MM.1S (cell line): Measurements from ENCODE around the gene SLC15A2.

Experiments used
- DNase-seq: peaks from one replicate; pipeline ENCODE4 v3.0.0-alpha.2; 2015
- H2AFZ ChIP-seq: fragments of 300-600 bp; sonication (generic); 2 replicates; pipeline ENCODE4 v1.6.0; 2016; ENCODE audit warnings: antibody characterized with exemption, low read length
- H3F3A ChIP-seq: fragments of 300-600 bp; sonication (generic); 2 replicates; pipeline ENCODE4 v1.6.1; 2016; ENCODE audit warnings: mild to moderate bottlenecking, antibody characterized with exemption, low read length, moderate library complexity, mixed read lengths; ENCODE audit not compliant: insufficient read depth
- H3K27ac ChIP-seq: fragments of 300-600 bp; sonication (generic); 2 replicates; pipeline ENCODE4 v1.5.1; 2016; ENCODE audit warnings: mild to moderate bottlenecking, low read length
- H3K27me3 ChIP-seq: fragments of 300-600 bp; sonication (generic); replicated peaks from 2 replicates; pipeline ENCODE4 v1.6.0; 2016; ENCODE audit warnings: low read length; ENCODE audit not compliant: insufficient read depth
- H3K36me3 ChIP-seq: fragments of 300-600 bp; sonication (generic); replicated peaks from 2 replicates; pipeline ENCODE4 v1.6.1; 2016; ENCODE audit warnings: mild to moderate bottlenecking, low read length, mixed read lengths; ENCODE audit not compliant: insufficient read depth
- H3K4me1 ChIP-seq: fragments of 300-600 bp; sonication (generic); 2 replicates; pipeline ENCODE4 v1.6.1; 2016; ENCODE audit warnings: low read length, mixed read lengths
- H3K4me2 ChIP-seq: fragments of 300-600 bp; sonication (generic); 2 replicates; pipeline ENCODE4 v1.6.0; 2016; ENCODE audit warnings: low read depth, low read length
- H3K4me3 ChIP-seq: fragments of 300-600 bp; sonication (generic); 2 replicates; pipeline ENCODE4 v1.5.1; 2016; ENCODE audit warnings: low read length, mixed read lengths
- H3K79me2 ChIP-seq: fragments of 300-600 bp; sonication (generic); 2 replicates; pipeline ENCODE4 v1.6.1; 2016; ENCODE audit warnings: mixed run types, low read length, mixed read lengths
- H3K9ac ChIP-seq: fragments of 300-600 bp; sonication (generic); 2 replicates; pipeline ENCODE4 v1.6.1; 2016; ENCODE audit warnings: low read length, mixed read lengths
- H3K9me2 ChIP-seq: fragments of 300-600 bp; sonication (generic); replicated peaks from 2 replicates; pipeline ENCODE4 v1.6.1; 2016; ENCODE audit warnings: mild to moderate bottlenecking, low read length, mixed read lengths; ENCODE audit not compliant: insufficient read depth
- H3K9me3 ChIP-seq: fragments of 300-600 bp; sonication (generic); replicated peaks from 2 replicates; pipeline ENCODE4 v1.6.1; 2016; ENCODE audit warnings: mild to moderate bottlenecking, low read length, mixed read lengths; ENCODE audit not compliant: insufficient read depth
- H4K20me1 ChIP-seq: fragments of 300-600 bp; sonication (generic); 2 replicates; pipeline ENCODE4 v1.6.1; 2016; ENCODE audit warnings: mild to moderate bottlenecking, low read length, moderate library complexity, mixed read lengths; ENCODE audit not compliant: insufficient read depth
- CTCF ChIP-seq: fragments of 300-600 bp; sonication (generic); IDR thresholded peaks from 2 replicates; pipeline ENCODE4 v1.5.1; 2016; ENCODE audit warnings: antibody characterized with exemption, low read length, mixed read lengths
- EZH2 ChIP-seq: fragments of 300-600 bp; sonication (generic); optimal IDR thresholded peaks from 2 replicates; pipeline ENCODE3; 2017; ENCODE audit warnings: low read depth, mild to moderate bottlenecking, antibody characterized with exemption, low read length, mixed read lengths
- EZH2phosphoT487 ChIP-seq: fragments of 300-600 bp; sonication (generic); IDR thresholded peaks from 2 replicates; pipeline ENCODE4 v1.6.1; 2018; ENCODE audit warnings: antibody characterized with exemption, low read length

Gene SLC15A2

GRCh38 chr3:121913305-121913990 lies 19.2 kb downstream of the SLC15A2 start:
- no peaks in the 10 kb centered on the region for H3K36me3 ChIP-seq
- no peak overlapping the region for H3K4me3 ChIP-seq
- H3F3A ChIP-seq, result no peaks in the 10 kb centered on the region
- no peaks in the 10 kb centered on the region for H4K20me1 ChIP-seq
- H3K9ac ChIP-seq, result no peak overlapping the region
- TF ChIP-seq CTCF (no peak), EZH2phosphoT487 (no peak), EZH2 (no peak)
- no peaks in the 10 kb centered on the region for H3K9me2 ChIP-seq
- no peaks in the 10 kb centered on the region for H3K27me3 ChIP-seq
- H3K9me3 ChIP-seq, result no peaks in the 10 kb centered on the region
- no peaks in the 10 kb centered on the region for H3K79me2 ChIP-seq
- H3K27ac ChIP-seq, result no peak overlapping the region
- no peak overlapping the region for H3K4me2 ChIP-seq
- peaks cover 16% of the 10 kb centered on the region for H3K4me1 ChIP-seq
- H2AFZ ChIP-seq, result no peak overlapping the region
- no peak for DNase-seq

DNA sequence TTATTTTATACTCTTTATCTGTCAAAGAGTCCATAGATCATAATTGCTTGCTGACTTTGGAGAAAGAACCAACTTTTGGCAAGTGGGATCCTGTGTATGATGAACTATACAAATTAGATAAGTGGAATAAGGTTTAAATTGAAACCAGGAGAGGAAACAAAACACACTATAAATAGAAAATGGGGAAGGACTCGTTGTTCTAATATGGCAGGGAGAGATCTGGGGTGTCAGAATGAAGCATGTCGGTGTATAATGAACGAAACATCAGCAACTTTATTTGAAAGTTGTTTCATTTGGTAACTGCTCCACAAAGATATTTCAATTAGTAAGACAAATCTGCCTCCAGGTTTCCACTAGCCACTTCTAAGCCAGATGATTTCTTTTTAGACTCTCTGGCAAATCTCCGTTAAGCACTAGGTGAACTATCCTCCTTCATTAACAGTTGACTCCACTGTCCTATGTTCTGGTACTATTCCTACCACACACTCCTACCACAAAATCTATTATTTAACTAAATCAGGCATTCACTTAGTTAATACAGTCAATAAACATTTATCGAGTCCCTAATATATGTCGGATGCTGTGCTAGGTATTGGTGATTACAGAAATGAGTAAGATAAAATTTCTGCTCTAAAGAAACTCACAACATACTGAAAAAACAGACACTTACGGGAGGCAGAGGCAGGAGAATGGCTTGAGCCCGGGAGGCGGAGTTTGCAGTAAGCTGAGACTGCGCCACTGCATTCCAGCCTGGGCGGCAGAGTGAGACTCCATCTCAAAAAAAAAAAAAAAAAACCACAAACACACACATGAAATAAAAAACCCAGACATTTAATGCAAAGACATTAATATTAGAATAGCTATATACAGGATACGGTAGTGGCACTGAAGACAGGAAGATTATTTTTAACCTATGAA lies 20.1 kb downstream of the SLC15A2 start:
- H4K20me1 ChIP-seq, result no peaks in the 10 kb centered on the region

GRCh38 chr3:121916189-121916588 lies 22.0 kb downstream of the SLC15A2 start:
- Histone ChIP-seq H3K4me3 (no peak overlapping the region), H3K27me3 (no peaks in the 10 kb centered on the region), H4K20me1 (no peaks in the 10 kb centered on the region), H3K27ac (no peak overlapping the region), H3K9ac (no peak overlapping the region), H3K9me3 (no peaks in the 10 kb centered on the region), H3K4me1 (peaks cover 16% of the 10 kb centered on the region), H2AFZ (no peak overlapping the region), H3K4me2 (no peak overlapping the region), H3K36me3 (no peaks in the 10 kb centered on the region), H3K9me2 (no peaks in the 10 kb centered on the region), H3F3A (no peaks in the 10 kb centered on the region), H3K79me2 (no peaks in the 10 kb centered on the region)
- TF ChIP-seq EZH2phosphoT487 (no peak), CTCF (no peak), EZH2 (no peak)
- DNase-seq, result no peak

More for the DNA sequence above, 20.1 kb downstream of the SLC15A2 start:
- Histone ChIP-seq H3K9ac (no peak overlapping the region), H3K9me2 (no peaks in the 10 kb centered on the region), H3K79me2 (no peaks in the 10 kb centered on the region), H3K27me3 (no peaks in the 10 kb centered on the region), H3K36me3 (no peaks in the 10 kb centered on the region), H3K4me2 (no peak overlapping the region), H3K27ac (no peak overlapping the region), H3F3A (no peaks in the 10 kb centered on the region), H2AFZ (no peak overlapping the region), H3K4me1 (peaks cover 16% of the 10 kb centered on the region), H3K9me3 (no peaks in the 10 kb centered on the region), H3K4me3 (no peak overlapping the region)
- TF ChIP-seq CTCF, result no peak
- no peak for TF ChIP-seq EZH2
- no peak for TF ChIP-seq EZH2phosphoT487
- no peak for DNase-seq
